ENCODE data around the gene TNRC6A.

DNA sequence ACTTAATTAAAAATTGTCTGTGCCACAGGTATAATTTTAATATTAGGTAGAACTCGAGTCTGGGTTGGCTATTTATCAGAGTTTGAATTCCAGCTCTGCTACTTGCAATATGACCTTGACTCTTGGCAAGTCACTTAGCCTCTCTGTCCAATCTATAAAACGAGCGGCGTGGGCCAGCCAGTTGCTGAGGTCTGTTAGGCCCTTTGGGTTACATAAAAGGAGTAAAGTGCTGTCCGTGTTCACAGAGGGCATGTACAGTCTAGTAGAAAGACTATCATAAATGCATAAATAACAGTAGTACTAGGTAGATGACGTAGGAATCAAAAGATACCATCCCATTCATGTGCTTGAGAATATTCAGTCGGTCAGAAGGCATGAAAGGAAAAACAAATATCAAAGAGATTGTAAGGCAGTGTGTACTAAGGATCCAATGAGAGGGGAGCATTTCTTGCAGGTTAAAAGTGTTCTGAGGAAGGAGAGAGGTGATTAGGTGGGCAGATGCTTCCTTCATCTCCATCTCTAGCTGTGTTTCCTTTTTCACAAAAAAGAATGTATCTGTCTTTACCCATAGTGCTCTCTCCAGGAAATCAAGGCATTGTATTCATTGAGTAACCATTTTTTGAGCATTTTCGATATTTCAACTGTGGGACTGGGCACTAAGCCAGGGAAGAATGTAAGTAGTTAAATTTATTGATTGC is 2.4 kb downstream of the TNRC6A start:
- TF ChIP-seq CTCF (conservative IDR thresholded peaks at IDR 0.05; ENCODE audit: low read length) (no peak), EZH2phosphoT487 (IDR thresholded peaks at IDR 0.05; ENCODE audit: borderline replicate concordance, low read depth, low read length) (no peak)

All from OCI-LY7 (cell line).